ENCODE measurements around the gene MAEA. TPM values are rescaled to one million over a fixed set of nuclear protein-coding genes. Genes with fewer than 3 reads are reported as not detected.

The MAEA gene
- total and polyA plus RNA-seq, 10 of the 15 experiments (the other 5 are each of a cell fraction or from before 2014, with no cell fraction given): 3.6 to 67.1 (median 54.6) TPM

GRCh38 chr4:1289207-1290164, at the start of gene MAEA (continued):
- TF ChIP-seq ATF2 (IDR thresholded peaks at IDR 0.05; ENCODE audit: low read length): no peak
- peak; percentile 78 for TF ChIP-seq IRF3 (IDR thresholded peaks at IDR 0.05)
- TF ChIP-seq CUX1 (IDR thresholded peaks at IDR 0.05; ENCODE audit: insufficient replicate concordance, low read depth, low read length): no peak
- TF ChIP-seq ETV6 (conservative IDR thresholded peaks at IDR 0.05 in 1 of 2, IDR thresholded peaks at IDR 0.05 in 1 of 2; ENCODE audit: borderline replicate concordance in 1 of 2, low read depth in 1 of 2): no peak
- TF ChIP-seq HDAC2 (IDR thresholded peaks at IDR 0.05): no peak
- no peak for TF ChIP-seq ZNF274 (IDR thresholded peaks at IDR 0.05; ENCODE audit: insufficient read depth, insufficient read length)
- TF ChIP-seq BCL11A (IDR thresholded peaks at IDR 0.05; ENCODE audit: low read depth, low read length): no peak
- TF ChIP-seq NKRF (conservative IDR thresholded peaks at IDR 0.05): peak; percentile 97
- no peak for TF ChIP-seq E2F8 (IDR thresholded peaks at IDR 0.05; ENCODE audit: low read depth, partially characterized antibody)
- peak; percentile 92 for TF ChIP-seq NFYB (IDR thresholded peaks at IDR 0.05; ENCODE audit: insufficient read depth, low read depth, low read length)
- TF ChIP-seq TCF7 (IDR thresholded peaks at IDR 0.05; ENCODE audit: borderline replicate concordance): no peak
- TF ChIP-seq PBX3 (IDR thresholded peaks at IDR 0.05; ENCODE audit: insufficient replicate concordance, low read depth, low read length): no peak
- TF ChIP-seq MEF2B (IDR thresholded peaks at IDR 0.05; ENCODE audit: partially characterized antibody, poor library complexity, severe bottlenecking): no peak

Measured in GM12878 (cell line).